Loucy (cell line): Measurements from ENCODE around the gene EEPD1.

ENCODE experiments used
- H2AFZ ChIP-seq: fragments of 200-600 bp; sonication (generic); 2 replicates; pipeline ENCODE4 v1.6.0; 2016; ENCODE audit warnings: antibody characterized with exemption, mild to moderate bottlenecking, low read length, moderate library complexity
- H3F3A ChIP-seq: fragments of 200-600 bp; 2 replicates; pipeline ENCODE4 v1.6.0; 2016; ENCODE audit warnings: antibody characterized with exemption, low read depth, mild to moderate bottlenecking
- H3K27me3 ChIP-seq: fragments of 200-600 bp; sonication (generic); 2 replicates; pipeline ENCODE4 v1.6.1; 2014; ENCODE audit warnings: low read length, mild to moderate bottlenecking; ENCODE audit not compliant: insufficient read depth, poor library complexity, severe bottlenecking
- H3K36me3 ChIP-seq: fragments of 200-600 bp; sonication (generic); 2 replicates; pipeline ENCODE4 v1.6.1; 2016; ENCODE audit warnings: low read length; ENCODE audit not compliant: insufficient read depth
- H3K4me1 ChIP-seq: fragments of 200-600 bp; sonication (generic); 2 replicates; pipeline ENCODE4 v1.5.1; 2014; ENCODE audit warnings: low read length, mild to moderate bottlenecking; ENCODE audit not compliant: insufficient read depth, poor library complexity, severe bottlenecking
- H3K4me2 ChIP-seq: fragments of 200-600 bp; sonication (generic); 2 replicates; pipeline ENCODE4 v1.6.0; 2014; ENCODE audit warnings: antibody characterized with exemption, low read length, low read depth, mild to moderate bottlenecking; ENCODE audit not compliant: poor library complexity, severe bottlenecking
- H3K4me3 ChIP-seq: fragments of 200-600 bp; sonication (generic); 2 replicates; pipeline ENCODE4 v1.5.1; 2014; ENCODE audit warnings: low read length, mild to moderate bottlenecking, mixed read lengths; ENCODE audit not compliant: poor library complexity, severe bottlenecking
- H3K79me2 ChIP-seq: fragments of 200-600 bp; sonication (generic); 2 replicates; pipeline ENCODE4 v1.6.1; 2014; ENCODE audit warnings: low read length; ENCODE audit not compliant: insufficient read depth
- H3K9ac ChIP-seq: fragments of 200-600 bp; sonication (generic); 2 replicates; pipeline ENCODE4 v1.6.0; 2014; ENCODE audit warnings: mild to moderate bottlenecking, low read depth, low read length, moderate library complexity; ENCODE audit not compliant: poor library complexity, severe bottlenecking
- H3K9me2 ChIP-seq: fragments of 200-600 bp; sonication (generic); replicated peaks from 2 replicates; pipeline ENCODE4 v1.6.1; 2016; ENCODE audit warnings: low read depth, low read length, mixed read lengths
- H3K9me3 ChIP-seq: fragments of 200-600 bp; sonication (generic); 2 replicates; pipeline ENCODE4 v1.6.1; 2014; ENCODE audit warnings: mild to moderate bottlenecking, antibody characterized with exemption, low read length, low read depth; ENCODE audit not compliant: insufficient read depth
- H4K20me1 ChIP-seq: fragments of 200-600 bp; sonication (generic); 2 replicates; pipeline ENCODE4 v1.6.0; 2014; ENCODE audit warnings: antibody characterized with exemption, low read length, mild to moderate bottlenecking; ENCODE audit not compliant: insufficient read depth, poor library complexity, severe bottlenecking
- EZH2phosphoT487 ChIP-seq: fragments of 200-600 bp; IDR thresholded peaks from 2 replicates; pipeline ENCODE4 v1.6.1; 2018; ENCODE audit warnings: antibody characterized with exemption, mild to moderate bottlenecking, moderate library complexity, borderline replicate concordance
- TF ChIP-seq, protein P1 (sequence below): fragments of 200-600 bp; sonication (generic); conservative IDR thresholded peaks from 2 replicates; pipeline ENCODE4 v1.5.1; 2014; ENCODE audit warnings: mild to moderate bottlenecking, antibody characterized with exemption, low read length

The EEPD1 gene

DNA sequence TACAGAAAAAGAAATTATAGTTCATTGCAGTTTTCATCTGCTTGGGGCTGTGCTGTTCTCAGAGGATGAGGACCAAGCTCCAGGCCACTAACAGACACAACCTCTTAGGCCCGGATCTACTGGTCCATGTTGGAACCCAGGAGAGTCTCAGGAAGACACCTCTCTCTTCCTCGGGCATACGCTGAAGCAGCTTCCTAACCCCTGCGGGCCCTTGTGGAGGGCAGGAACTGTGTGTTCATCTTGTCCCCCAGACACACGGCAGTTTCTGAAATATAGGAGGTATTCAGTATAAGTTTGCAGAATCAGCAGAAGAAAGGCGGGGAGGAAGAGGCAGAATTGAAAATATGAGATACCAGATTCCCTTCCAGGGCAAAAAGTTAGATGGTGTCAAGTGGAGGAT lies 78.4 kb downstream of the EEPD1 start:
- no peak overlapping the region for H3K9ac ChIP-seq
- TF ChIP-seq, protein P1, sequence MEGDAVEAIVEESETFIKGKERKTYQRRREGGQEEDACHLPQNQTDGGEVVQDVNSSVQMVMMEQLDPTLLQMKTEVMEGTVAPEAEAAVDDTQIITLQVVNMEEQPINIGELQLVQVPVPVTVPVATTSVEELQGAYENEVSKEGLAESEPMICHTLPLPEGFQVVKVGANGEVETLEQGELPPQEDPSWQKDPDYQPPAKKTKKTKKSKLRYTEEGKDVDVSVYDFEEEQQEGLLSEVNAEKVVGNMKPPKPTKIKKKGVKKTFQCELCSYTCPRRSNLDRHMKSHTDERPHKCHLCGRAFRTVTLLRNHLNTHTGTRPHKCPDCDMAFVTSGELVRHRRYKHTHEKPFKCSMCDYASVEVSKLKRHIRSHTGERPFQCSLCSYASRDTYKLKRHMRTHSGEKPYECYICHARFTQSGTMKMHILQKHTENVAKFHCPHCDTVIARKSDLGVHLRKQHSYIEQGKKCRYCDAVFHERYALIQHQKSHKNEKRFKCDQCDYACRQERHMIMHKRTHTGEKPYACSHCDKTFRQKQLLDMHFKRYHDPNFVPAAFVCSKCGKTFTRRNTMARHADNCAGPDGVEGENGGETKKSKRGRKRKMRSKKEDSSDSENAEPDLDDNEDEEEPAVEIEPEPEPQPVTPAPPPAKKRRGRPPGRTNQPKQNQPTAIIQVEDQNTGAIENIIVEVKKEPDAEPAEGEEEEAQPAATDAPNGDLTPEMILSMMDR = no peak
- TF ChIP-seq EZH2phosphoT487 = no peak
- H4K20me1 ChIP-seq = no peaks in the 10 kb centered on the region
- no peaks in the 10 kb centered on the region for H3K9me2 ChIP-seq
- no peaks in the 10 kb centered on the region for H3K27me3 ChIP-seq
- no peaks in the 10 kb centered on the region for H3F3A ChIP-seq
- H3K4me2 ChIP-seq = no peak overlapping the region
- no peaks in the 10 kb centered on the region for H3K79me2 ChIP-seq
- no peaks in the 10 kb centered on the region for H3K36me3 ChIP-seq
- H3K4me3 ChIP-seq = no peak overlapping the region
- no peaks in the 10 kb centered on the region for H3K9me3 ChIP-seq
- H2AFZ ChIP-seq = no peak overlapping the region
- no peaks in the 10 kb centered on the region for H3K4me1 ChIP-seq

DNA sequence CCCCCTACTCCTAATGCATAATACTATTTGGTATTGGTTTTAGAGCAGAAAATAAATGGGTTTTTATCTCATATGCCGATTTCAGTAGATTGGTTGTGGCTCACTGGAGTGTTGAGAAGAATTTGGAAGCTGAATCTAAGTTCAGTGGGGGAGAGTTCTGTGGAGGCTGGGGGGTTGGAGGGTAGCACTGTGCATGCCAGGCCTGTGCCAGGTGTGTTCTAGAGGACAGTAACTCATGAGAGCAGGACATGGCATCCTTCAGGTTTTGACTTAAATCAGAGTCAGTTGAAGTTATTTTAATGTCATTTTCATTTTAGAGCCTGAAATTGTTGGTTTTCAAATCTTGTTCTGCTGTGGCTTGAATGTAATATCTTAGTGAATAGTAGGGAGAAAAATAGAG lies 79.5 kb downstream of the EEPD1 start:
- Histone ChIP-seq H3F3A (no peaks in the 10 kb centered on the region), H3K79me2 (no peaks in the 10 kb centered on the region), H3K9me2 (no peaks in the 10 kb centered on the region), H3K36me3 (no peaks in the 10 kb centered on the region), H3K9ac (no peak overlapping the region), H3K27me3 (no peaks in the 10 kb centered on the region), H2AFZ (no peak overlapping the region), H3K4me1 (no peaks in the 10 kb centered on the region), H3K4me3 (no peak overlapping the region), H4K20me1 (no peaks in the 10 kb centered on the region), H3K4me2 (no peak overlapping the region), H3K9me3 (no peaks in the 10 kb centered on the region)
- no peak for TF ChIP-seq EZH2phosphoT487
- TF ChIP-seq, protein P1 = no peak

DNA sequence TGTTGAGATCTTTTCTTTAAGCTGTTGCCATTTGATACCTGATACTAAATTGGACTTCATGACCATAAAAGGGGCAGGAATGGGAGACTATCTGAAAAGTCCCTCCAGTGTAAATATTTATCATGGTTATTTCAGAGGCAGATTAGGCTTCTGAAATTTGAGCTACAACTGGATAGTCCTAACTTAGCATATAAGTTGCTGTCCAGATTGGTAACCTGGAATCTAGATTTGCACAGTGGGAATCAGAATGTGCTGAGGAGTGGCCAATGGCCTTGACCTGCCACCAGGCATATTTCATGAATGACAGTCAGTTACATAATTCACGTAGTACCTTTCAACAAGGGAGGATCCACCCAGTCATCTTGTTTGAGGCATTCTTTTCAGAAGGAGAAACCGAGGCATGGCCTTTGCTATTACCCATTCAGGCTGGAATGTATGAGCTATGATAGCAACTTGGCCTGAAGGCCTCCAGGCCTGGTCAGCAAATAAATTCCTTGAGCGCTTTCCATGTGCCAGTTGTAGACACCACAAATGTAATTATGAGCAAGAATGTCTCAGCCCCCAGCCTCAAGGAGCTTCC lies 80.0 kb downstream of the EEPD1 start:
- H3F3A ChIP-seq = no peaks in the 10 kb centered on the region
- H3K36me3 ChIP-seq = no peaks in the 10 kb centered on the region

More for the DNA sequence above, 80.0 kb downstream of the EEPD1 start:
- Histone ChIP-seq H3K9ac (no peak overlapping the region), H3K79me2 (no peaks in the 10 kb centered on the region), H3K4me1 (peaks cover 1% of the 10 kb centered on the region), H3K4me2 (no peak overlapping the region), H3K9me2 (no peaks in the 10 kb centered on the region), H3K9me3 (no peaks in the 10 kb centered on the region), H4K20me1 (no peaks in the 10 kb centered on the region), H3K4me3 (no peak overlapping the region), H2AFZ (no peak overlapping the region), H3K27me3 (no peaks in the 10 kb centered on the region)
- TF ChIP-seq, protein P1 = no peak
- no peak for TF ChIP-seq EZH2phosphoT487
